Measurements from ENCODE around the gene E4F1.
"Not testable (repeated sequence)": the region's sequence is repeated elsewhere in the genome, so short reads cannot be mapped to it uniquely, and the experiment has no call there.

E4F1 gene

DNA sequence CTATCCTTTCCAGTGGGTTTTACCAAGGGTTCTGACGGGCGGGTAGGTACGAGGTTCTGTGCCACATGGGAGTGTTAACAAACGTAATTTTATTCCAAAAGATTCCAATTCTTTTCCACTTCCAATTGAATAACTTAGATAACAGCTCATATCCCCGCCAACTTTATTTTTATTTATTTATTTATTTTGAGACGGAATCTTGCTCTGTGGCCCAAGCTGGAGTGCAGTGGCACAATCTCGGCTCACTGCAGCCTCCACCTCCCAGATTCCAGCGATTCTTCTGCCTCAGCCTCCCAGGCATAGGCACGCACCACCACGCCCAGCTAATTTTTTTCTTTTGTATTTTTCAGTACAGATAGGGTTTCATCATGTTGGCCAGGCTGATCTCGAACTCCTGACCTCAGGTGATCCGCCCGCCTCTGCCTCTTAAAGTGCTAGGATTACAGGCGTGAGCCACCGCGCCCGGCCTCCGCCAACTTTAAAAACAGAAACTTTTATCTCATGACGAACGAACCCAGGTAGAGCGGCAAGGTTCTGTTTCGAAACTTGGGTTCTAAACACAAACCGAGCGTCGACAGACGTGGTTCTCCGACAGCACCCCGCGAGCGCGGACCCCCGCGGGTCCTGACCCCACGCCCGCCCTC is 27.4 kb downstream of the E4F1 start:
- no peak for FAIRE-seq

DNA sequence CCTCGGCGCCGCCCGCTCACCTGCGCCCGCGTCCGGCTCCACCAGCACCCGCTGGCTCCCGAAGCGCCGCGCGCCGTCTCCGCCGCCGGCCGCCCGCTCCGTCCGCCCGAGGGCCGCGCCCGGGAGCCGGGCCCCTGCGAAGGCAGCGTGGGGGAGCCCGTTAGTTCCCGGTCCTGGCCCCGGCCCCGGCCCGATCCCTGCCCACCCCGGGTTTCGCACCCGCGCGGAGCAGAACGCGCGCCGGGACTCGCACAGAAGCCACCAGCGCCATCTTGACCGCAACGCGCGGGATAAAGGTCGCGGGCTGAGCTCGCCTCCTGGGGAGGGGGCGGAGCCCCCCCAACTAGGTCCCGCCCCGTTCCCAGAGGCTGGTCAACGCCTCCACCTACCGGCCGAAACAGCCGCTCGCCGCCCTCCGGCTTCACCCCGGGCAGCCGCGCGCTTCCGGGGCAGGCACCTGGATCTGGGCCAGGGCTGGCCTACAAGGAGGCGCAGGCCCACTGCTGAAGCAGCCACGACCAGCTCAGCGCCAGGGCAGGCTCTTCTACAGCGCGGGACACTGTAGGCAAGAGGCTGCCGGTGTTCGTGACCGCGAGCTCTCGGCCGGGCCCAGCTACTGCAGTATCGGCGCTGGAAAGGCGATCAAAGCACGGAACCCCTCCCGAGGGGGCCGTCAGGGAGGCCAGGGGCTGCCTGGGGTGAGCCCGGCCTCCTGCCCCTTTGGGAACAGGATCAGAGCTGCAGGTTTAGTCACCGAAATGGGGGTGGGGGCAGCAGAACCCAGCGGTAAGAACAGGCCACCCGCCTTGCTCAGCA is 28.1 kb downstream of the E4F1 start, which contains the start of gene ECI1:
ECI1 (minus strand) TSS at position 292 of the 816 bp plus-strand sequence; CDS start at position 271, 21 bp downstream.
- peak; percentile 98 for FAIRE-seq

DNA sequence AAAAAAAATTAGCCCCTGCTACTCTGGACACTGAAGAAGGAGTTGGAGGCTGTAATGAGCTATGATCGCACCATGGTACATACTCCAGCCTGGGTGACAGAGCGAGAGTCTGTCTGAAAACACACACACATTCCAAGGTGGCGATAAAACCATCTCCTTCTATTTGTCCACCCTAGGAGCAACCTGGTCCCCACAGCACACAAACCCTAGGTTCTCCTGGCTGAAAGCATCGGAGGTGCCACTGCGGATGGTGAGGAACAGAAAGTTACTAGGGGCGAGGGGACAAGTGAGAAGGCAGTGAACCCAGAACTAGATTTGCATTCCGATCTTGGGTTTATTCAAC is 29.4 kb downstream of the E4F1 start:
- FAIRE-seq = peak; percentile 69

DNA sequence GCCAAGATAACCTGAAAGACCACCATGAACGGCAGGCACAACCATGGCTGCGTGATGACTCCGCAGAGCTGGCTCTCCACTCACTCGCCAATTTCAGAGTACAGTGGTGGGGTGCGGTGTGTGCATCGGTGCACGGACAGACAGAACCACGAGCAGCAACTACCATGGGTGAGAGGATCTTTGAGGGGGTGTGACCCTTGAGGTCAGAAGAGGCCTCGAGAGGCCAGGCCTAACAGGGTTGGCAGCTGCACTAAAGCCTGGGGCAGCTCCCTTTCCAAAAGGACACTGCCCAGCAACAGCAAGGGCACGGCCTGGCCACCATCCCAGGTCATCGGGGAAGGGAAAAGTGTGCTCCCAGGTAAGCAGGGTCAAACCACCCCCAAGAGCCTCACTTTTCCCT is 29.9 kb downstream of the E4F1 start:
- FAIRE-seq = no peak

DNA sequence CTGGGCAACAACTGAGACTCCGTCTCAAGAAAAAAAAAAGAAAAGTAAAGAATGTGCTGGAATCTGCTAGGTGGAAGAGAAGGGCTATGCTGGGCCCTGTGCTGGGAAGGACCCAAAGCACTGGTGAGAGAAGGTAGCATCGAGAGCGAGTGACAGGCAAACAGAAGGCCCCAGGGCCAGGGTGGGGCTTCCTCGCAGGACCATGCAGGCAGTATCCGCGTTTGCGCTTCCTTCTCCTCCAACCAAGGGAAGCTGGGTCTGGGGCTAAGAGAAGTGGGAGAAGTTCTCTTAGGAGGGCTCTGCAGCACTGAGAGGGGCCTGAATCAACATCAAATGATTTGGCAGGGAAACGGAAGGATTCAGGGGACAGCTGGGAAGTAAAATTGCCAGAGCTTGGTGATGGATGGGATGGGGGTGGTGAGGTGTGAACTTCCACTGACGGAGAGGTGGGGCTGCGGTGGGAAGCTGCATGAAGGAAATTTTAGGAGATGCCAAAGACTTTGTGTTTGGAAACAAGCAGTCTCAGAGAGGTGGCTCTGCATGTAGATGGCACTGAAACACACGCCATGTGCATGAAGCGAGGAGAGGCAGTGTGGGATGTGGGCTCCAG is 33.2 kb downstream of the E4F1 start:
- FAIRE-seq = no peak

DNA sequence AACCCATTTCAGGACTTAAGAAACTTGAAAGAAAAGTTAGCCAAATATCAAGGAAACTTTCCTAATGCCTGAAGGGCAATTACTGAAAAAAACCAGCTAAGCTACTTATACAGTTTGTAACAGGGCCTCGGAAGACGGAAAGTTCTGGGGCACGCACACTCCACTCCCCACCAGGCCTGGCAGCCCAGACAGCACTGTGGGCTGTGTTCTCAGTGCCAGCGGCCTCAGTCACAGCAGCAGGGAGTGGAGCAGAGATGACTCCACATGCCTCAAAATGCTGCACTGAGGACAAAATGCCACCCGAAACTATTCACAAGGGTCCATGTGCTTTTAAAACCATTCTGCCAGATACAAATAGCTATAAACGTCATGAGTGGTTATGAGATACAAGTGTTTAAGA is 34.3 kb downstream of the E4F1 start:
- FAIRE-seq = no peak

DNA sequence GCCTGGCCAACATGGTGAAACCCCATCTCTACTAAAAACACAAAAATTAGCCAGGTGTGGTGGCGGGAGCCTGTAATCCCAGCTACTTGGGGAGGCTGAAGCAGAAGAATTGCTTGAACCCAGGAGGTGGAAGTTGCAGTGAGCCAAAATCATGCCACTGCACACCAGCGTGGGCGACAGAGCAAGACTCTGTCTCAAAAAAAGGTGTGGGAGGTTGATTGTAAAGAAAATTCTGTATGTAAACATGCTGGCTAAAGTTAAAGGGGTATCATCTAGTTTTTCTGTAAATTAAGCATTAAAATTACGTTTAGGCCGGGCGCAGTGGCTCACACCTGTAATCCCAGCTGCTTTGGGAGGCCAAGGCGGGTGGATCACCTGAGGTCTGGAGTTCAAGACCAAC is 35.1 kb downstream of the E4F1 start:
- not testable (repeated sequence) for FAIRE-seq

DNA sequence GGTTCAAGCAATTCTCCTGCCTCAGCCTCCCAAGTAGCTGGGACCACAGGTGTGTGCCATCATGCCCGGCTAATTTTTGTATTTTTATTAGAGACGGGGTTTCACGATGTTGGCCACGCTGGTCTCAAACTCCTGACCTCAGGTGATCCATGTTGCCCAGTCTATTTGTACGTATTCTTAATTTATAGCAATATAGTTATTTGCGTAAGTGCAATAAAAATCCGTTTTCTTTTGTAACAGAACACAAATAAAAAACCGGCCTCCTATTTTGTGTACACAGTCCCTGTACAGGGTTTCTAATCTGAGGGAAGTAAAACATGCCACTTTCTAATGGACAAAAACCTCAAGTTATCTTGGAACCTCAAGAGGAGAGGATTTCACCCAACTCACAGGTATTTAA is 36.9 kb downstream of the E4F1 start:
- FAIRE-seq = no peak

DNA sequence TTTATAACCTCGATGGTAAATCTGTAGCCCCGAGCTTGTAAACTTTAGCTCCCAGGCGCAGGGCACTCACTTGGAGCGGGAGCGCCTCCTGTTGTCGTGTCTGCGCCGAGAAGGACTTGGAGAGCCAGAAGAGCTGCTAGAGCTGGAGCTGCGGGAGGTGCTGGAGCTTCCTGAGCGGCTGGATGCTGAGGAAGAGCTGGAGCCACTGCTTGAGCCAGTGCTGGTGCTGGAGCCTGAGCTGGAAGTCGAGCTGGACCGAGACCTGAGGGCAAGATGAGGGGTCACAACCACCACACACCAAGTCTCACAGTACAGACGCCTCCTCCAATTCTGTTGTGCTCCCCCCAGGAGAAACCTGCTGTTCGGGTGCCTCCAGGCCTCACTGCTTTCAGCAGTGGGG is 39.6 kb downstream of the E4F1 start:
- not testable (repeated sequence) for FAIRE-seq

DNA sequence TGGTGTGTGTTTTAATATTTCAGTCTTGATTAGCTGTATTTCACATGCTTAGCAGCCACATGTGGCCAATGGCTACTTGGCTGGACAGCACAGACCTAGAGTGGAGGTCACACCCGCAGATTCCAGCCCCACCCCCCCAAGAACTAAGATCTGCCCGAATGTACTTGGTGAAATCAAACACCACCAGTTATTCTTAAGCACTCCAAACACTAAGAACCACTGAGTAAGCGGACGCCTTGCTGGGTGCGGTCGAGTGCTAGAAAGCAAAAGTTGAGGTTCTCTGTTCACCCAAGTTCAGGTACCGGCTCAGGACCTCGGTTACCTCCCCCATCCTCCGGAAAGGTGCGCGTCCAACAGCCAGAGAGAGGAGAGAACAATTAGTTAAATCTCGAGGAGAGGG is 43.5 kb downstream of the E4F1 start:
- not testable (repeated sequence) for FAIRE-seq

DNA sequence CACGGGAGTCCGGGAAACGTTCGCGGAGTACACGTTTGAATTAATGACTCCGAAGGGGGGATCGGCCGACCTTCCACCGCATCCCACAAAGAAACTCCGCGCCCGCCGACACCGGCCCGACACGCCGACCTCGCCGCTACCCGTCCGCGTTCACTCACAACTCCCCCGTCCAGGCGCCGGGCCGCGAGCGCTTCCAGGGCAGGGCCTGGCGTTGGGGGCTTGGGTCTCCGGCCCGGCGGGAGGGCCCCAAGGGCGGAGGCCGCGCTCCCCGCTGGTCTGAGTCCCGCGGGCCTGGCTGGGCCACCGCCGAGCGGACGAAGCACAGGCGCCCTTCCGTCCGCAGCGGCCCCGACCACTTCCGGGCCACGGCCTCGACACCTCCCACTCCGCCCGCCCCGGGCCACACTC is 44.1 kb downstream of the E4F1 start:
- FAIRE-seq = not testable (repeated sequence)

DNA sequence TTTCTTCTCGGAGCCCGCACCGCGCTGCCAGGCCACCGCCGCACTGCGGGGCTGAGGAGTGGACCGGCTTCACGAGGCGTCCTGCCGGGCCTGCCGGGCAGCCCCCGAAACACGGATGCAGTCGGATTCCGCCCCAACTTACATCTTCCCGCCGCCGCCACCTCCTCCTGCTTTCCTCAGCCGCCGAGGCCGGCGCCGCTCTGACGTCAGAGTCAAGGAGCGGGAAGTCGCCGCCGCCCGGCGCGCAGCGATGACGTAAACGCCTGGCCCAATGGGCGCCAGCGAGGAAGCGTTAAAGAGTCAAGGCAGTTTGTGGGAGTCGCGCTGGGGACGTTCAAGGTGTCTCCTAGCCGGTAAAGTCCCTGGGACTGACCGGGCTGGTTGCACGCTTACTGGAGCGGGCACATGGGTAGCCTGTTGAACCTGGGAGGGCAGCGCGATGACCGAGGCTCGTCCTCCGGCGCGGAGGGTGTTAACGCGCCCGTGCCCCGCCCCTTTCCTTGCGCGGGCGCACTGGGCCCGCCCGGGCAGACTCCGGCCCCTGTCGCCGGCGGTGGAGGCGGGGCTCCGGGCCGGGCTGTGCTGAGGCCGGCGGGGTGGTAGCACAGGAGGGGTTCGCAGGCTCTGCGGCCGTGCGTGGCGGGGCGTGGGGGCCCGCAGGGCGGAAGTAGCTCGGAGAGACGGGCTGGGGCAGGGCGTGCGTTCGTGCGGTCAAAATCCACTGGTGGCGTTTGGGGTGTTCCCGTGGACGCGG is 44.7 kb downstream of the E4F1 start, which contains the start of gene RNPS1:
RNPS1 (minus strand) TSS at position 214 of the 754 bp plus-strand sequence. CDS start 3,483 bp downstream, outside the sequence.
- FAIRE-seq = peak; percentile 27

DNA sequence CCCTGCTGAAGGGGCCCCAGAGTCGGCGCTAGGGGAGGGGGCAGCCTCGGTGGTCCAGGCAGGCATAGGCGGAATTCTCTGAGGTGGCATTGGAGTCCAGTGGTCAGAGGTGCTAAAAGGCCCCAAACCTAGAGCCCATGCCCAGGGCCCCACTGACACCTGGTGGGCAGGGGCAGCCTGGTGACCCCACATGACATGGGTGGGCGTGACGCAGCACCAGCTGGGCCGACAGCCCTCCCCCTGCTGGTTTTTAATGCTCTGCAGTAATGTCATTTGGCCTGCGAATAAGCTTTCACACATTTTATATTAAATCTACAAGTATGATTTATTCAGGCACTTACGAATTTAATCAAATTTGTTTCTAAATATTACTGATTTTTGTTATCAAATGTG is 46.7 kb downstream of the E4F1 start:
- FAIRE-seq = no peak

DNA sequence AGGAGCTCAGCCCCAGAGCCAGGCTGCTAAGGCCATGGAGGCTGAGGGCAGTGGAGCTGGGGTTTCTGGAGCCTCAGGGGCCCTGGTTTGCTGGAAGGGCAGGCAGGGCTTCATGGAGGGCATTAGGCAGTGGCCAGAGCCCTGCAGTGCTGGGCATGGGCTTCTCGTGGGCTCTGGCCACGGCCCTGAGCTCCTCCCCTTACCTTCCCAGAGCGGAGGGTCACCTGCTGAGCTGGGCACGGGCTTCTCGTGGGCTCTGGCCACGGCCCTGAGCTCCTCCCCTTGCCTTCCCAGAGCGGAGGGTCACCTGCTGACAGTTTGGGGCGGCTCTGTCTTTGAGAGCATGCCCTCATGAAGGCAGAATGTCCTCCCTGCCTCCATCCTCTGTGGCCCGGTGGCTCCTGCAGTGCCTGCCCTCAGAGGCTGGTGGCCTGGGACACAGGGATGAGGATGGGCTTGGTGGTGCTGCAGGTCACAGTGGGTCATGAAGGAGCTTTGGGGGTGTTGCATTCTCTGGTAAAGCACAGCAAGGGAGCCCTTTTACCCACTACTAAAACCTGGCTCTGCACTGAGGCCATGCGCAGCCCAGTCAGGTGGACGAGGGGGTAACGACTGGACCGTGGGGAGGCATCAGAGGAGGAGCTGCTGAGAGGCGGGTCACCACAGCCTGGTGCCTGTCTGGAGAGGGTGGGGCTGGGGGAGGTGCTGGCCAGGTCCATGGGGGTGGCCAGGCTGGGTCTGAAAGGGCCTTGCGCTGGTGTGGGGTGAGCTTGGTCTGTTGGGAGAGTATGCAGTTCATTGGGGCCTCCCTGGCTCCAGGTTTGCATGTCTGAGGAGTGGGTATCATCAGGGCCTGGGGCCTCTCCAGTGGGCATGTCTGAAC is 47.4 kb downstream of the E4F1 start:
- no peak for FAIRE-seq

DNA sequence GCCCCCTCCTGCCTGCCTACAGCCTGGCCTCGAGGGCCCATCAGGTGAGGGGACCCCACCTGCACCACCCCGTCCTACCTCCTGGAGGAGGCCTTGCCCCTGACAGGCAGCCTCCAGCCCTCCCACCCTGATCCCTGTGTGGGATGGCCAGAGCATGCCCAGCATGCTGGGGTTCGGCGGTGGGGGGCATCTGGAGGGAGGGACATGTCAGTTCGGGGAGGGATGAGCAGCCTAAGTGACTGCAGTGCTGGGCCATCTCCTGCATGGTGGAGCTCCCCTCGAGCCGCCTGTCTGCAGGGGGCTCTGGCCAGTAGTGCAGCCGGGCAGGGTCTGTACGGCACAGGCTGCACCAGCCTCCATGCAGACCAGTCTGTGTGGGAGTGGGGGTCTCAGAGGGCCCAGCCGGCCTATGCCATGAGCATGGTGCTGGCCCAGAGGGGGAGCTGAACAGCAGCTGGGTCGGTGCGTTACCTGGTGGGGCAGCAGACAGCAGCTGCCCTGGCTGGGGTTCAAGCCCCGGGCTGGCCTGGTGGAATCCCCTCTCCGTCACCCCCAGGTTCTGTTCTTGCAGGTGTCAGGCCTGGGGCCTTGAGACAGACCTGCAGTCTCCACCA is 48.6 kb downstream of the E4F1 start:
- no peak for FAIRE-seq

DNA sequence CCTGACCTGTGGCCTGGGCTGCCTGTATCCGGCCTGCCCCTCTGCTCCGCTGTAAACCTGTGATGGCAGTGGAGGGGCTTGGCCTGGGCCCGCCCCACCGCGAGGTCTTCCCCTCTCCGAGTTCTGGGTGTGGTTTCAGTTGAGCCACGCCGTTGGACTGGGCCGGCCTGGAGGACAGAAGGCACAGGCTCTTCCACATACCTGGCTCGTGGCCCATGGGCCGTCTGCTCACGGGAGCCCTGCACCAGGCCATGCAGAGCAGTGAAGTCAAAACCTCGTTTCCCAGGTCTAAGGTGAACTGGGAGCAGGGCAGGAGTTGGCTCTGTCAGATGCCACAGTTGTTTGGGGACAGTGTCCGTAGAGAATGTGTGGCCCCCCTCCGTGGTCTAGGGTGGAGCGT is 50.1 kb downstream of the E4F1 start:
- no peak for FAIRE-seq

DNA sequence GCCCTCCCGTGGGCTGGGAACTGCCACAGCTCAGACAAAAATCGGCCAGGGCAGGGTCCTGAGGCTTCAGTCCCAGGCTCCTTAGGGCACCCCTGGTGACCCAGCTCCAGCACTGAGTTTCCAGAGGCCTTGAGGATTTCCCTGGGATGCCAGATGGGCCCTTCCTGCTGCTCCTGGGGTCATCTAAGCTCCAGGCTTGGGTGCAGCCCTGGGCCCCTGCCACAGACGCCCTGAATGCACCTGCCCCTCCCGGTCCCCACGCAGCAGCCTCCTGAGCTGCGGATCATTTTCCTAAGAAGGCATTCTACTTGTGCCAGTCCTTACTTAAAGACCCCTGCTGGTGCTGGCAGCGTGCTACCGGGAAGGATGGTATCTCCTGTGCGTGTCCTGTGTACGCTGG is 50.5 kb downstream of the E4F1 start:
- no peak for FAIRE-seq

DNA sequence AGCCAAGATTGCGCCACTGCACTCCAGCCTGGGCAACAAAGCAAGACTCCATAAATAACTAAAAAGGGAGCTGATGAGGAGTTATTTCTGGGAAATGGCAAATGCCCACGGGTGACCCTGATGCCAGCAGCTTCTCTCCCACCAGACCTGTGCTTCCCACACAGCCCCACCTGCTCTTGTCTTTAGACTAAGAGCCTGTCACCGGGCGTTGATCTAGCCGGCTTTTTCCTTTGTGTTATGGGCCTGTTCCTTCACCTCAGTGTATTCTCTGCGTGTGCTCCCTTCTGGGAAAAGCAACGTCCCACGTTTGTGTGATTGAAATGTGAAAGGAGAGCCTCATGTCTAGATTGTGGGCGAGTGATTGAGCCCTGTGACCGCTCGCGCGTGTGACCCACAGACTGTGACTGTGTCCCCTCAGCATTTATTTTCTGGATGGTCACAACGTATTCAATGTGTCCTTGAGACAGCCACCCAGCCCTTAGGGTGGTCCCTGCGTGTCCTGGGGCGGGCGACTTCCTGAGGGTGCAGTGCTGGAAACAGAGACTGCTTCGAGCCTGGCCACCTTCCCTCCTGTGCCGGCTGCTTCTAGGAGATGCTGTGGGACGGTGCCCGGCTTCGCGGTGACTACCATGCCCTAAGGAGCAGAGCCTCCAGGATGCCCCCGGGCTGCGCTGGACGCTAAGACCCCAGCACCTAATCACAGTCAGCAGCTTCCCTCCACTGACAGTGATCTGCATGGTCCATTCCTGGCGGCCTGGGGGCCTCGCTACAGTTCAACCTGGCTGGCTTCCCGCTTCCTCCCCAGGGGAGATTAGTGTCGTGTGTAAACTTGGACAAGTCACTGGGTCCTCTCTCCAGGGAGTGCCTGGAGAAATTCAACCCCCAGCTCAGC is 52.3 kb downstream of the E4F1 start:
- FAIRE-seq = no peak

DNA sequence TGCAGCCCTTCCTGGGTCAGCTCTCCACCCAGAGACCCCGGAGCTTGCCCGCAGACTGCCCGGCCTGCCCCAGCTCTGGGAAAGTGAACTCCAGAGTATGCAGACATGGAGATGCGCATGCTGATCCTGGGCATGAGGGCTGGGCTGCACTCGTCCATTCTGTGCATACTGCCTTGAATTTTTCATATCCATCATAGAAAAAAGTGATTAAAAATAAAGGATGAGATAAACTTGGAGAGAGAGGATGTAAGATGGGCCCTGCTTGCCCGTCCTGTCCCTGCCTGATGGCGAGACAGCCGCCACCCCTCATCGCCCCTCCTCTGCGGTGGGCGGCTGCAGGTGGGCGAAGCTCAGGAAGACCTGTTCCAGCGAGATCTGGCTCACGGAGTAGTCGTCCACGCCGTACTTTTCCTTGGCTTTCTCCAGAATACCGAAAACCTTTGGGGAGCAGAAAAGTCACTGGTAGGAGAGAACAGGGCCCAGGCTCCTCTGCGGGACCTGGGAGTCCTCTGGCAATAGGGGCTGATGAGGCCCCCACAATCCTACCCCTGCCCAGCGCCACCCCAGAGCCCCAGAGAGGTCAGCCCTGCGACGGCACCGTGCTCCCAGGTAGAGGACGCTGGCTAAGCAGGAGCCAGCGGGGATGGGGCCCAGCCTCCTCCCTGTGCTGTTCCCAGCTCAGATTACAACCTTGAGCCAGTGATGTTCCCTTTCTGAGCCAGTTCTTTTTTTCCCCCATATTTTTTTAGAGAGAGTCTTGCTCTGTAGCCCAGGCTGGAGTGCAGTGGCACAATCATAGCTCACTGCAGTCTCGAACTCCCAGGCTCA is 53.2 kb downstream of the E4F1 start:
- no peak for FAIRE-seq

All from G401.6 (cell line).